Measurements from ENCODE around the gene GPR62.

GPR62 gene

DNA sequence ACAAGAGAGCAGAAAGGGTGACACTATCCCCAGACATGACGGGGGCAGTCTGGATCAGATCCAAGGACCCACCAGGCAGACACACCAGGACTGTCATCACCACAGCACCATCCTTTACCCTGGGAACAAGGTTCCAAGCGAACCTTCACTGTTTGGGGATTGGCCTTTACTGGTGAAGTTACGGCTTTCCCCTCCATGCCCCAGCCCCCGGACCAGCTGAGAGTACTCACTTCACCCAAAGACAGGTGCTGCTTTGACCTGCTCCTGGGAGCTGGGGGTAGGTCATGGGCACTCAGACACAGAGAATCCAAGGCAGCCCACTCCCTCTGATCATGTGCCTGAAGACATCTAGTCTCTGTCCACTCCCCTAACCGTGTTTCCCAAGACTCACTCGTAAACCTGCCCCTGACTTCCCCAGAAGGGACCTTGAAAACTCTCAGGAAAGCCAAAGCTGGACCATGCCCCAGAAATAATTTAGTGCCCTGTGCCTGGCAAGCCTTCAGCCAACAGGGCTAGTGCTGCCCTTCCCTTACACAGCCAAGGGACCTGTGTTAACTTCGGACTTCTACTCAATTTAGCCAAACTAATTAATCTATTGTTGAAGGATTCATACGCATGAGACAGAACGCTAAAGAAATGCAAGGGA, 16.3 kb upstream of the GPR62 start:
- DNase-seq, result no peak

DNA sequence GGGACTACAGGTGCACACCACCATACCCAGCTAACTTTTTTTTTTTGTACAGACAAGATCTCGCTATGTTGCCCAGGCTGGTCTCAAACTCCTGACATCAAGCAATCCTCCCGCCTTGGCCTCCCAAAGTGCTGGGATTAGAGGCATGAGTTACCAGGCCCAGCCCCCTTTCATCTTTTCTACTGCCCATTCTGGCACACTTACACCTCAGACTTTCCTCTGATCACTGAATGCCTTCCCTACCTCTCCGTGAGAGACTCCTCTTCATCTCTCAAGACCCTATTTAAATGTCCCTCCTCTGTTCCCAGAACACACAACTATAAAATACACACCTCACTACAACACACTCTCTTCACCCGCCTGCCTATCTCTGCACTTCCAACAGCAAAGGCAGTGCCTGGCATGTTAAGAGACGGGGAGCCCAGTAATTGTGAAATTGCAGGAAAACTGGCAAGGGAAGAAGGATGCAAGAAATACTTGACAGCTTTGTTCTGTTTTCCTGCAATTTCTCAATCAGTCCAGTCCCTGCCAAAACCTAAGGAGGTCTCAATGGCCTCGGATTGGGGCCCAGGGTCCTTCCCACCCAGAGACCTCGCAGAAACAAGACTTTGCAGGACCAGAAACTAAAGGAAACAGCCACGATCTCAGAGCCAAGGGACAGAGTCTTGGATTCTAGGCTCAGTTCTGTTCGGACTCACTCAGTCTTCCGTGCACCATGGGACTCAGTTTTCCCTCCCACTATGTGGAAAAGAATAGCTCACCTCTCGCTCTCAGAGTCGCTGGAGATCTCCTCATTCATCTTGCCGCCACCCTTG, 14.3 kb upstream of the GPR62 start:
- no peak for DNase-seq

DNA sequence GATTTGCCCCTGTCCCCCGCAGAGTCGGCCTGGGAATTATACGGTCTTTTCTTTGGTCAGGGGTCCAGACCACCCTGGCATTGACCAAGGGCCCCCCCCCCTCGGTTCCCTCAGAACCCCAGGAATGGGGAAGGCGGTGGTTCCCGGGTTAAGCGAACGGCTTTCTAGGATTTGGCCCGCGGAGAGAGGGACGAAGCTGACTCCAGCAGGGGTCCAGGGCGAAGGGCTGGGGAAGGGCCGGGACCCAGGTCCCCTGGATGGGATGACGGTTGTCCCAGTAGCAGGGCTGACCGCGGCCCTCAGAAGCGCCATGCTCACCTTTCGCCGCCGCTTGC, 13.8 kb upstream of the GPR62 start:
- DNase-seq, result no peak

DNA sequence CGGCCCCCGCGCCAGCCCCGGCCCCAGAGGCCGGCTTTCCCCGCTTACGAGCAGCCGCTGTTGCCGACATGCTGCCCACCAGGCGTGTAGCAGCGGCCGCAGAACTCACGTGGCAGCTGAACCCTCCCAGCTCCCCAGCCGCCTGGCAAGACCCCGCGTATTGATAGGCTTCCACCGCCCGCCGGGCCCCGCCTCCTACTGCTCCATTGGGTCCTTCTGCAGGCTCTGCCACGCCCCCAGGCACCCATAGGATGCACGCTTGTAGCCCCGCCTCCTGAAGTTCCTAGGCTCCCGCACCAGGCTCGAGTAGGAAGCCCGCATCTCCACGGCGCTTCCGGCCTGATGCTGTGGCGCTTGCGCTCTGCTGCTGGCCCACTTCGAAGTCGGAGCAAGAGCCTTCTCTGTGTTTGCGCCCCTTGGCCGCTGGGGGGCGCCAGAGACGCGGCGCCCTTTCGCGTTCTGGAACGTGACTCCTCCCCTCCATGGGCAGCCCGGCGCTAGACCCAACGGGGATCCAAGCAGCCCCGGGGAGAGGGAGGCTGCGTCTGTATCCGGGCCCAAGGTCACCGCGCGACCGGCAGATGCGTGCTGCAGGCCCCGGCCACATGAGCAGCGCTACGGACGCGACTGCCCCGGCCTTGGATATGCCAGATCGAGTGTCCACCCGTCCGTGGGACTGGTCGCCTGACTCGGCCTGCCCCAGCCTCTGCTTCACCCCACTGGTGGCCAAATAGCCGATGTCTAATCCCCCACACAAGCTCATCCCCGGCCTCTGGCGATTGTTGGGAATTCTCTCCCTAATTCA, 13.2 kb upstream of the GPR62 start, which contains the start of the genes PARP3 and RRP9:
Gene PARP3 (plus strand): TSS at position 566 of the 805 bp plus-strand sequence. CDS start 993 bp downstream, outside the sequence.
Gene RRP9 (minus strand): TSS at position 107 of the 805 bp plus-strand sequence. CDS start 37 bp downstream, at position 70.
- DNase-seq, result peak; percentile 95

DNA sequence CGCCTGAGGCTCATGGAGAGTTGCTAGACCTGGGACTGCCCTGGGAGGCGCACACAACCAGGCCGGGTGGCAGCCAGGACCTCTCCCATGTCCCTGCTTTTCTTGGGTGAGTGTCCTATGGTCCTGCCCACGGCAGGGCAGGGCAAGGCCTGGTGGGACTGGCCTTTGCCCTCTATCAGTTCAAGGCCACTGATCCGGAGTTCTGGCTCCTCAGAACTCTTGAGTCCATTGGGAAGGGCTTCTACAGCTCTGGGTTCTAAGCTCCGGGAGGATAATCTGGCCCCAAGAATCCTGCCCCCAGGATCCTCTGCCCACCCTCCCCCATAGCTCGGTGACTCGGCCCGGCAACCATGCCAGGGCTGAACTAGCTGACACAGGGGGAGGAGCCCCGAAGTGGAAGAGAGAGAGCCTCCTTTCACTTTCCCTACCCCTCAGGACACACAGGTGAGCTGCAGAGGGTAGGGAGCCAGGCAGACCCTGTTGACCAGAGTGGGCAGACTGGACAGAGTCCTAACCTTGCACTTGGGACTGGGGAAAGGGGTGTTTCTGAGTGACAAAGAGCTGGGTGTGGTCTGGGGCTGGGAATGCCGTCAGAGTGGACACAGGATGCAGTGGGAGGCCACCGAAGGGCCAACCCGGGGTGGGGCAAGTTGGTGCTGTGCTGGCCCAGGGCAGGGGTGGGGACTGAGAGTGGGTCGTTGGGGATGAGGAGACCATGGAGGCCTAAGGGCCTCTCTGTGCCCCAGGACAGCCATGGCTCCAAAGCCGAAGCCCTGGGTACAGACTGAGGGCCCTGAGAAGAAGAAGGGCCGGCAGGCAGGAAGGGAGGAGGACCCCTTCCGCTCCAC, 12.4 kb upstream of the GPR62 start:
- no peak for DNase-seq

DNA sequence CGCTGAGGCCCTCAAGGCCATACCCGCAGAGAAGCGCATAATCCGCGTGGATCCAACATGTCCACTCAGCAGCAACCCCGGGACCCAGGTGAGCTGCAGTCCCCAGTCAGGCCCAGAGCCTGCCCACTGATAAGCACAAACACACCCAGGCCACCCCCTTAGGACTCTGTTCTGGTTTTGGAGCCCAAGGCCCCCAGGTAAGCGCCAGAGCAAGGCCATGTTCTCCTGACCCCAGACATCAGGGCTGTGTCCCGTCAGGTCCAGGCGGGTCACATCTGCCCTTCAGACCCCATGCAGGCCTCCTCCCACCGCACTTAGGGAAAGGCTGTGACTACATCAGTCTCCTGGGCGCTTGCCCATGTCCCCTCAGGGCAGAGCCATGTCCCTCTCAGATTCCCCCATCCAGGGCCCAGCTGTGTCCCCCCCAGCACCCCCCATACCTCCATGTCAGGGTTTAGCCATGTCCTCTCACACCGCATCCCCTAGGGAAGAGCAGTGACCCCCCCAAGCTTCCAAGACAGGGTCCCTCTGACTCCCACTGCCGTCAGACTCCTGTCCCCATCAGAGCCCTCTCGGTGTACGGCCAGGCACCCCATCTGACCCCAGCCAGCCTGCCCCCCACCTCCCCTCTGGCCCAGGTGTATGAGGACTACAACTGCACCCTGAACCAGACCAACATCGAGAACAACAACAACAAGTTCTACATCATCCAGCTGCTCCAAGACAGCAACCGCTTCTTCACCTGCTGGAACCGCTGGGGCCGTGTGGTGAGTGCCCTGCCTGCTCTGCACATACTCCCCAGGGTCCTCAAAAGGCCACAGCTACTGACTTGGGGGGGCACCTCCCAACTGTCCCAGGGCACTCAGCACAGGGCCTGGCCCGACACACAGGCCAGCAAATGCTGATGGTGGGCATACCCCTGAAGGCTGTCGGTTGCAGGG, 11.5 kb upstream of the GPR62 start:
- DNase-seq, result no peak

DNA sequence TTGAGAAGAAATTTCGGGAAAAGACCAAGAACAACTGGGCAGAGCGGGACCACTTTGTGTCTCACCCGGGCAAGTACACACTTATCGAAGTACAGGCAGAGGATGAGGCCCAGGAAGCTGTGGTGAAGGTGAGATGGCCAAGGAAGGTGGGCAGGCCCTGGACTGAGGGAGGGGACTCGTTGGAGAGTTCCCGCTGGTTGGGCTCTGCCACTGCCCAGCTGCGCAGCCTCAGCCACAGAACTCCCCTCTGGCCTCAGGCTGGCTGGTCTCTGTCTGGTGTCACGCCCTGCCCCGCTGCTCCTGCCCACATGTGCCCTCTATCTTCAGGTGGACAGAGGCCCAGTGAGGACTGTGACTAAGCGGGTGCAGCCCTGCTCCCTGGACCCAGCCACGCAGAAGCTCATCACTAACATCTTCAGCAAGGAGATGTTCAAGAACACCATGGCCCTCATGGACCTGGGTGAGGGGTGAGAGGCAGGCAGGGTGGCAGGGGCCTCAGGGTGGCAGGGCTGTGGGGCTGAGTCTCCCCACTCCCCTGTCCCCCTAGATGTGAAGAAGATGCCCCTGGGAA, 10.6 kb upstream of the GPR62 start:
- DNase-seq, result no peak

DNA sequence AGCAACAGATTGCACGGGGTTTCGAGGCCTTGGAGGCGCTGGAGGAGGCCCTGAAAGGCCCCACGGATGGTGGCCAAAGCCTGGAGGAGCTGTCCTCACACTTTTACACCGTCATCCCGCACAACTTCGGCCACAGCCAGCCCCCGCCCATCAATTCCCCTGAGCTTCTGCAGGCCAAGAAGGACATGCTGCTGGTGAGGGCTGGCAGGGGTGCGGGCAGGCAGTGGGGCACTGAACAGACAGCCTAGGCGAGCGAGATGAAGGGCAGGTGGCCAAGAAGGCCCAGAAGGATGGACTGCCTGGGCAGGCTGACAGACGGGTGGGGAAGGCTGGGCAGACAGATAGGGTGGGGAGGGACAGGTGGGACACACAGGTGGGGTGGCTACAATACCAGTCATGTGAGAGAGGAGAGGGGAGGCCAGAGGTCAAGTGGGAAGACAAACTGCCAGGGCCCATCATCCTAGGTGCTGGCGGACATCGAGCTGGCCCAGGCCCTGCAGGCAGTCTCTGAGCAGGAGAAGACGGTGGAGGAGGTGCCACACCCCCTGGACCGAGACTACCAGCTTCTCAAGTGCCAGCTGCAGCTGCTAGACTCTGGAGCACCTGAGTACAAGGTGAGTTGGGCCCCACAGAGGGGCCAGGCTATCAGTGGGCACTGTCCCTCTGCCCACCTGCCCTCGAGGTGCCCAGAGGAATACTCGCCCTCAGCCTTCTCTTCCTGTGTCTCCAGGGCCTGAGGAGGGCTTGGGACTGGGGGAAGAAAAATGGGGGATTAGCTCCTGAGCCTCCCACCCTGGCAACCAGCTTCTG, 9.9 kb upstream of the GPR62 start:
- DNase-seq, result no peak

DNA sequence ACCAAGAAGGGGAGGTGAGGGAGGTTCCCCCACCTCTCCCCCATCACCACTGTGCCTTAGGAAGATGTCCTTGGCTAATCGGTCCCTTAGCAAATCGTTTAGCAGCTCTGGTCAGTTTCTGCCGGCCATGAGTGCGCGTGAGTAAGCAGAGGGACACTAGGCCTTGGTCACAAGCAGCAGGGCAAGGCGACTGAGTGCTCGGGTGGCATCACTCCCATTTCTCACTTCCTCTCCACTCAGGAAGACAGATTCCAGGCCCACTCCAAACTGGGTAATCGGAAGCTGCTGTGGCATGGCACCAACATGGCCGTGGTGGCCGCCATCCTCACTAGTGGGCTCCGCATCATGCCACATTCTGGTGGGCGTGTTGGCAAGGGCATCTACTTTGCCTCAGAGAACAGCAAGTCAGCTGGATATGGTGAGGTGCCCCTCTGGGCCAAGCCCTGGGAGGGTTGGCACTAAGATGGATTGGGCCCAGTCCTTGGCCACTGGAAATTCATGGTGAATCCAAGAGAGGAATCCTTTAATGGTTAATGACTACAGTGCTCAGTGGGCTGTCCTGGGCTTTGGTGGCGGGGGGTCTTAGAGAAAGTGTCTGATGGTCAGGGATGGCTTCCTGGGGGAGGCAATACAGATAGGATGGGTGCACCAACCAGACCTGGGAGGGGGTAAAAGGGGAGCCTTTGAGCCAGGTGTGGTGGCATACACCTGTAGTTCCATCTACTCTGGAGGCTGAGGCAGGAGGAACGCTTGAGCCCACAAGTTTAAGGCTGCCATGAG, 9.1 kb upstream of the GPR62 start:
- DNase-seq, result no peak

DNA sequence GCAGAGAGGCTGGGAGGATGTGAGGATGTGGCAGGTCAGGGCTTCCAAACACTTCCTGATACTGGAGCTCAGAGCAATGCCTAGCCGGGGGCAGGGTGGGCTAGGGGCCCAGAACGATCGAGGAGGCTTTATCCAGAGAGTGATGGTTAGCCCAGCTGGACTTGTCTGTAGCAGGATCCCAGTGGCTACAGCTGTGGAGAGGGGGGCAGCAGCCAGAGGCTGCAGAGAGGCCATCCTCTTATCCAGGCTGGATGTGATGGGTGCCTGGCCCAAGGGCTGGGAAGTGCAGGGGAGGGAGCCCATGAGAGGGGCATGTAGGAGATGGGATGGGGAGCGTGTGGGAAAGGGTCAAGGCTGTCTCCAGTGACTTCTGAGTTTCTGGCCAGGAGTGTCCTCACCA, 8.4 kb upstream of the GPR62 start:
- DNase-seq, result no peak

DNA sequence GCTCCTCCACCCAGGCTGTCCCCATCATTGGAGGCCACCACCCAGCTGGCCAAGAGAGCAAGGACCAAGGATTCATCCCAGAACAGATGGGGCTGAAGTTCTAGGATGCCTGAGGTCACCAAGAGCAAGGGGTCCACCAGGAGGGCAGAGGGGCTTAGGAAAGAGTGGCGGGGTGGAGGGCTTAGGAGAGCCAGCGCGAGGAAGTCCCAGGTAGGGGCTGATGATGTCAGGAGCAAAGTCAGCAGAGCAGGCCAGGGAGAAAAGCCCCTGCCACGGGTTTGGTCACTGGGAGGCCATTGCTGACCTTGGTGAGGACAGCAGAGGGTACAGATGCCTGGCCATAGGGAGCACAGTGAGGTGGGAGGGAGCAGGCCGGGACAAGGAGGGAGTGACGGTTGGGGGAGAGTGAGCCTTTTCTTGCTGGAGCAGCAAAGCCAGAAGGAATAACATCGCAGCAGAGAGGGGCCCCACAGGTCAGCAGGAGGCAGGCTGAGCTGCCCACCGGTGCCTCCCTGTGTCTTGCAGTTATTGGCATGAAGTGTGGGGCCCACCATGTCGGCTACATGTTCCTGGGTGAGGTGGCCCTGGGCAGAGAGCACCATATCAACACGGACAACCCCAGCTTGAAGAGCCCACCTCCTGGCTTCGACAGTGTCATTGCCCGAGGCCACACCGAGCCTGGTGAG, 7.8 kb upstream of the GPR62 start:
- DNase-seq, result no peak

DNA sequence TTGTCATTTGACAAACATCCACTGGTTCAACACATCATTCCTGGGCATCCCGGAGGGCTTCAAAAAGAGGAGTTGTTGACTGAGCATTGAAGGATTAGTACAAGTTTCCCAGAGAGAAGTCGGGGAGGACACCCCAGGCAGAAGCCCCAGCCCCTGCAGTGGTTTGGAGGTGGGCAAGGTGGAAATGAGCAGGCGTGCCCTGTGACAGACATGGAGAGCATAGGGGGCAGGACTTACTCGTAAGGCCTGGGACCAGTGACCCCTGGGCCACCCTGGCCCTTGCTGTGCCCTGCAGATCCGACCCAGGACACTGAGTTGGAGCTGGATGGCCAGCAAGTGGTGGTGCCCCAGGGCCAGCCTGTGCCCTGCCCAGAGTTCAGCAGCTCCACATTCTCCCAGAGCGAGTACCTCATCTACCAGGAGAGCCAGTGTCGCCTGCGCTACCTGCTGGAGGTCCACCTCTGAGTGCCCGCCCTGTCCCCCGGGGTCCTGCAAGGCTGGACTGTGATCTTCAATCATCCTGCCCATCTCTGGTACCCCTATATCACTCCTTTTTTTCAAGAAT, 7.1 kb upstream of the GPR62 start:
- no peak for DNase-seq

DNA sequence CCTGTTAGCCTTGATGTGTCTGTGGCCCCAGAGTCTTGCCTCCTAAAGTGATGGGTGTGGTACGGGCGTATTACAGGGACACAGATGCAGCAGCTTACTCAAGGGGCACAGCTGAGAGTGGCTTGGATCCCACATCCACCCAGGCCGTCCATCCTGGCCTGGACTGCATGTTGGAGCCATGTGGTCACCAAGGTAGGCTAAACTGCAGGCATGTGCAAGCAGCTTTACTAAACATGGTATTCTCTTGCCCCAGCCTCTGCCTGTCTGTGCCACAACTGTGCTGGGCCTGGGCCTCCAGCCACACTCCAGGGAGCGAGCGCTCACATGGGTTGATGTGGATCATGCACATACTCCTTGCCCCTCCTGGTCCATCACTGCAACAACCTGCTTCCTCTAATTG, 6.1 kb upstream of the GPR62 start:
- DNase-seq, result no peak

DNA sequence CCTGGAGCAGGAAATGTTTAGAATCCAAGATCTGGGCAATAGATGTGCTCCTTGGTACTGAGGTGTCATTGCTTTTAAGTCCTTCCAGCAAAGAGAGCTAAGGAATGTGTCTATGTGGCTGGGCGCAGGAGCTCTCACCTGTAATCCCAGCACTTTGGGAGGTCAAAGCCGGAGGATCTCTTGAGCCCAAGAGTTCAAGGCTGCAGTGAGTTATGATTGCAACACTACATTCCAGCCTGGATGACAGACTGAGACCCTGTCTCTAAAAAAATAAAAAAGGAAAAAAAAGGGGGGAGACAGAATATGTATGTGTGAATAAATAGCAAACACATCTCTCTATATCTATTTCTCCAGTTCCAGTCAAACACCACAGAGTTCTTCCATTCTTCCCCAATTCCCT, 4.3 kb upstream of the GPR62 start:
- DNase-seq, result no peak

DNA sequence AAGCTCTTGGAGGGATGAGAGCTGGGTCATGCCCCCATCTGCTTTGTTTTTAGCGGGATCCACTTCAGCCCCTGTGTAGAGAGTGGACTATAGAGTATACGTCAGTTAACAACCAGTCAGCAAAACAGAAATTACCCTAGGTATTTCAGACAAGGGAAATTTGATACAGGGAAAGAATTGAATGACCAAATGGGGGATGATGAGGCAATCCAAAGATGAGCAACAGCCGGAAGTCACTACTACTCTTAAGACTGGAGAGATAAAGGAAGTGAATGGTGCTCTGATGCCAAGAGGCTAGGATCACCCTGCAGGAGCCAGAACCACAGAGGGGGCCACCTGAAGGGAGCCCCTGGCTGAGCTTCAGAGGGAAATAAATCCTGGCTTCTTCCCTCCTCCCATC, 1.7 kb upstream of the GPR62 start:
- peak; percentile 7 for DNase-seq

DNA sequence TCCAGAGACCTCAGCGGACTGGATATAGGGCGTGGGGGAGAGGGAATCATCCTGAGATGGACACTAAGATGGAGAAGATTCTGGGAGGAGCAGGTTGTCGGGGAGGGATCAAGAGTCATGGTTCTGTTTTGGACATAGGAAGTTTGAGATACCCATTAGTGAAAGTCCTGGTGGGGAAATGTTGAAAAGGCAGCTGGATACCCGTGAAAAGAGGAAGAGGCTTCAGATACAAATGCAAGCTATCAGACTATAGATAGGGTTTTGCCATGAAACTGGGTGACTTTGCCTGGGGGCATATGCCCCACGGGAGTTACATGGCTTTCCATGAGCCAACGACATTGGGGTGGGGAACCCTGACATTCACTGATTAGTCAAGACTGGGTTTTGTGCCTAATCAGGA, 1.1 kb upstream of the GPR62 start:
- DNase-seq, result no peak

DNA sequence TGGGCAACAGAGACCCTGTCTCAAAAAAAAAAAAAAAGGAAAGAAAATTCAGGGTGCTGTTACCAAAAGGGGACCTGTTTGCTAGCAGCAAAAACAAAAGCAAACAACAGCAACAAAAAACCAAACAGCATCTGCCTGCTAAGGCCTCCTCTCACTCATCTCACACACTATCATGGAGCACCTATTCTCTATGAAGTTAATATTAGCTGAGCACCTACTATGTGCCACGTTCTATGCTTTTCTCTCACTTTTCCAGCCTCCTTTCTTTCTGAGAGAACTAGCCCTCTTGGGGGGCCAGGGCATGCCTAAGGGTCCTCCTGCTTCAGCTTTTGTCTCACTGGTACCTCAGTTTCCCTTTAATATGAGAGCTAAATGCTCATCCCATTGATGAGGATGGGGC, 468 bp upstream of the GPR62 start:
- no peak for DNase-seq
